A549 treated with Hydrocortisone at 1 μM for 4 hours (cell line): ENCODE data around the gene DCAF10. TPM values are rescaled to one million over a fixed set of nuclear protein-coding genes. Genes with fewer than 3 reads are reported as not detected.

Experiments
- total RNA-seq: library from RNA; stranded (reverse); fragments of 200-300 nt; extraction: Qiagen RNA extraction; gene quantifications from 5 replicates; pipeline ENCODE4 v1.2.3, GENCODE V29; 2022

Gene DCAF10
- total RNA-seq: 10.8 to 13.0 TPM (median 12.4 TPM) in 5 replicates

DNA sequence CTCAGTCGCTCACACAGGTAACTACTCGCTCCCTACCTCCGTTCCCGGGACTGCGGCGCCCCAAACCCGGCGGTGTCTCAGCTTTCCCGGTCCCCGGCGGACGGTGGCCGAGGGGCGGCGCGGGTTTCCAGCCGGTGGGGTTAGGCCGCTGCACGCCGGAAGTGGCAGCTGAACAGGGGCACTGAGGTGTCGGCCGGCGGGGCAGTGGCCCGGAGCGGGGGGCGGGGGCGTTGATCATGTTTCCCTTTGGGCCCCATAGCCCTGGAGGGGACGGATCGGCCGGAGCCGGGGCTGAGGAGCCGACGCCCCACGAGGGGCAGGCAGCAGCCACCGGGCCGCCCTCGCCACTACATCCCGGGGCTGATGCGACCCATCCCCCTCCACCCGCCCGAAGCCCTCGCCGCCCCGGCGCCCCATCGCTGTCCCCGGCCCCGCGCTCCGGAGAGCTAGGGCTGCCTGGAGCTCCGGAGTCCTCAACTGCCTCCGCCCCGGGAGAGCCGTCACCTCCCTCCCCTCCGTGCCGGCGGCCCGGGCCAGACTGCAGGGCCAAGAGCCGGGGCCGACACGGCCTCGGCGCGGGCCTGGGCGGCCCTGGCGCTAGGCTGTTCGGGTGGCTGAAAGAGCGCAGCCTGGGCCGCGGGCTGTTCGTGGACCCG, at the start of gene DCAF10:
Gene DCAF10 (plus strand): TSS at position 167 of the 656 bp plus-strand sequence. CDS start 70 bp downstream, at position 237.

GRCh38 chr9:37753489-37754190, 47.0 kb upstream of the DCAF10 start, which contains the start of gene TRMT10B:
Gene TRMT10B (plus strand): TSS chr9:37753805. CDS start chr9:37761932, 8,127 bp downstream.

DNA sequence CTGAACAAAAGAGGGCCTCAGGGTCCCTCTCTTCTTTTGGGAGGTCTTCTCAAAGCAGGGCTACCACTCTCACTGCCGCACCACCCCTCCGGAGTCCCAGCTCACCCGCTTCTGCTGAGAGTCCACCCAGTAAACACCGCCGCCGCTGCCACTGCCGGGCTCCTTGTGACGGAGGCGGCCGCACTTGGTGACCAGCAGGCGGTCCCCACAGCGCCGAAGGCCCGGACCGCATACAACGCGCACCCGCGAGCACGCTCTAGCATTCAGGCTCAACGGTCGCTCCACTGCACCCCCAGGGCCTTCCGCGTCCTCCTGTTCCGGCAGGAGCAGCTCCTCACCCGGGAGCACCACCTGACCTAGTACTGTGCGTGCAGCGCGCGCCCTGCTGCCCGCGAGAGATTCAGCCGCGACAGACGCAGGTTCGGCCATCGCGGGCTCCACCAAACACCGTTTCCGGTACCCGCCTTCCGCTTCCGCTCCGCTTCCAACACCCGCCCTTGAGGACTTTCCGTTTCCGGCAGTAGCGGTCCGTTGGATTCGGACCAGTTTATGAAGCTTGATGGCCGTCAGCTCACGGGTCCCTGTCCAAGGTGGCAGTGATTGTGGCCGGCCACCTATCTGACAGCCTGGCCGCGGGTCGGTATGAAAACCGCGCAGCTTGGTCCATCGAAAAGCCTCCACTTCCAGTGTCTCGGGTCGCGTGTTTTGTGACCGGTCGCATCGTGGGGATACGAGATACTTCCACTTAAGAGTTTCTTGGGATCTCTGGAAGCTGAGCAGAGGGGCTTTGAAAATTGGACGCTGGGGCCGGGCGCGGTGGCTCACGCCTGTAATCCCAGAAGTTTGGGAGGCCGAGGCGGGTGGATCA, 15.7 kb upstream of the DCAF10 start, which contains the start of gene EXOSC3:
Gene EXOSC3 (minus strand): TSS at position 449 of the 868 bp plus-strand sequence. CDS start 20 bp downstream, at position 429.

GRCh38 chr9:37903647-37904444, 103.2 kb downstream of the DCAF10 start, which contains the start of gene SLC25A51:
Gene SLC25A51 (minus strand): TSS chr9:37904127. CDS start chr9:37888550, 15,577 bp downstream.

Other genes with a start within 250 kb of the DCAF10 start
- gene FBXO10, start 224.4 kb upstream of the DCAF10 start, total RNA-seq: 7.2 to 8.1 TPM (median 7.6 TPM) in 5 replicates
- gene TOMM5, start 208.2 kb upstream of the DCAF10 start, total RNA-seq: 267 to 330 TPM (median 326 TPM) in 5 replicates
- gene FRMPD1, start 149.8 kb upstream of the DCAF10 start, total RNA-seq: 0.03 to 0.10 TPM (median 0.05 TPM) in 5 replicates
- 5.1 to 7.1 TPM (median 5.7 TPM) in 5 replicates for gene TRMT10B, start 47.0 kb upstream of the DCAF10 start, total RNA-seq
- gene EXOSC3, start 15.7 kb upstream of the DCAF10 start, total RNA-seq: 63.8 to 84.4 TPM (median 75.3 TPM) in 5 replicates
- 18.1 to 23.0 TPM (median 19.9 TPM) in 5 replicates for gene SLC25A51, start 103.3 kb downstream of the DCAF10 start, total RNA-seq